HCT116 (cell line): ENCODE results near the gene NOL4L. TPM values are rescaled to one million over a fixed set of nuclear protein-coding genes. Genes with fewer than 3 reads are reported as not detected.

Experiments used
- ATAC-seq: fragments of 200-7000 bp; cut with Tn5 transposase; 2 replicates; pipeline ENCODE4 v1.9.1; 2020; ENCODE audit warnings: mild to moderate bottlenecking, moderate library complexity
- BruUV-seq: library from RNA; stranded (reverse); fragments of 400-500 nt; replicated peaks from 2 replicates; lab custom pipeline; 2021; lab: Mats Ljungman, UMichigan
- CTCF ChIA-PET: fragments of 300-600 bp; sonication (Branson Sonifier 250); formaldehyde crosslinking; loops from one replicate; lab custom pipeline; 2021; ENCODE audit warnings: antibody characterized with exemption; lab: Charles Lee
- POLR2A ChIA-PET: fragments of 300-600, 350-600 bp; sonication (Branson Sonifier 250); formaldehyde crosslinking; loops from one replicate; lab custom pipeline; 2021; ENCODE audit warnings: antibody characterized with exemption; lab: Charles Lee
- RAD21 ChIA-PET, 2 experiments: fragments of 300-600 bp; sonication (Branson Sonifier 250); formaldehyde crosslinking; loops; one replicate each; lab custom pipeline; 2023; ENCODE audit warnings: low total read pairs in 2 of 2; ENCODE audit not compliant: uncharacterized antibody in 2 of 2, unreplicated experiment in 2 of 2, low non-redundant PET in 1 of 2; lab: Charles Lee
- DNase-seq: peaks from one replicate; pipeline ENCODE4 v3.0.0-alpha.2; 2010; ENCODE audit warnings: low read depth, low spot score
- H2AFZ ChIP-seq: fragments of 200-600 bp; shearing (Covaris generic), sonication (generic); 2 replicates; pipeline ENCODE4 v1.6.1; 2017; ENCODE audit warnings: low read depth, mixed run types, mixed read lengths, antibody characterized with exemption, low read length; ENCODE audit not compliant: poor library complexity, severe bottlenecking
- H3K27ac ChIP-seq: 2 replicates; pipeline ENCODE4 v1.5.1; 2012; ENCODE audit warnings: low read depth, low read length
- H3K27me3 ChIP-seq: fragments of 200-600 bp; sonication (generic); 2 replicates; pipeline ENCODE4 v1.6.1; 2016; ENCODE audit warnings: mixed run types, low read length, mixed read lengths; ENCODE audit not compliant: insufficient read depth
- H3K36me3 ChIP-seq, 2 experiments: fragments of 200-500 bp in 1 of 2; fragments of 200-600 bp in 1 of 2; sonication (Bioruptor generic) in 1 of 2; sonication (generic) in 1 of 2; 2 replicates each; pipeline versions ENCODE4 v1.5.1 to v1.6.1; 2014 to 2016; ENCODE audit warnings: low read length in 2 of 2, inconsistent platforms in 1 of 2, mixed read lengths in 1 of 2, mixed run types in 1 of 2; ENCODE audit not compliant: insufficient read depth in 2 of 2, control insufficient read depth in 1 of 2
- H3K4me1 ChIP-seq, 2 experiments: fragments of 200-600 bp in 1 of 2; sonication (generic) in 1 of 2; 2 replicates each; pipeline versions ENCODE4 v1.5.1 to v1.6.1; 2012 to 2017; ENCODE audit warnings: low read length in 2 of 2, inconsistent platforms in 1 of 2, mild to moderate bottlenecking in 1 of 2, mixed read lengths in 1 of 2, mixed run types in 1 of 2, moderate library complexity in 1 of 2; ENCODE audit not compliant: insufficient read depth in 2 of 2, control insufficient read depth in 1 of 2
- H3K4me2 ChIP-seq: fragments of 200-600 bp; sonication (generic); 2 replicates; pipeline ENCODE4 v1.6.1; 2017; ENCODE audit warnings: mixed run types, low read length, mixed read lengths
- H3K4me3 ChIP-seq, 2 experiments: fragments of 200-600 bp in 1 of 2; sonication (generic) in 1 of 2; replicated peaks in 1 of 2; 2 replicates each; pipeline ENCODE4 v1.5.1; 2011 to 2016; ENCODE audit warnings: low read length in 2 of 2, control low read depth in 1 of 2, low read depth in 1 of 2, mild to moderate bottlenecking in 1 of 2, mixed read lengths in 1 of 2, mixed run types in 1 of 2
- H3K79me2 ChIP-seq: fragments of 200-600 bp; sonication (generic); 2 replicates; pipeline ENCODE4 v1.6.1; 2017; ENCODE audit warnings: mild to moderate bottlenecking, mixed run types, low read length, moderate library complexity, mixed read lengths; ENCODE audit not compliant: insufficient read depth
- H3K9ac ChIP-seq: fragments of 200-600 bp; sonication (generic); 2 replicates; pipeline ENCODE4 v1.6.1; 2016; ENCODE audit warnings: low read length, mixed read lengths
- H3K9me2 ChIP-seq: fragments of 200-600 bp; sonication (generic), shearing (Covaris generic); 2 replicates; pipeline ENCODE4 v1.6.1; 2017; ENCODE audit warnings: mixed run types, mild to moderate bottlenecking, moderate library complexity; ENCODE audit not compliant: insufficient read depth
- H3K9me3 ChIP-seq, 2 experiments: fragments of 200-500 bp in 1 of 2; fragments of 200-600 bp in 1 of 2; sonication (Bioruptor generic) in 1 of 2; sonication (generic) in 1 of 2; 2 replicates each; pipeline ENCODE4 v1.6.1; 2014 to 2017; ENCODE audit warnings: low read length in 2 of 2, mixed read lengths in 2 of 2, inconsistent platforms in 1 of 2, low read depth in 1 of 2, mild to moderate bottlenecking in 1 of 2, mixed run types in 1 of 2, moderate library complexity in 1 of 2; ENCODE audit not compliant: control insufficient read depth in 1 of 2, insufficient read depth in 1 of 2
- H4K20me1 ChIP-seq: fragments of 200-600 bp; sonication (generic), shearing (Covaris generic); 2 replicates; pipeline ENCODE4 v1.6.1; 2017; ENCODE audit warnings: mixed run types, mild to moderate bottlenecking, moderate library complexity; ENCODE audit not compliant: insufficient read depth
- ATF3 ChIP-seq: IDR thresholded peaks from 2 replicates; pipeline ENCODE4 v1.6.1; 2012
- CBX3 ChIP-seq: IDR thresholded peaks from 2 replicates; pipeline ENCODE4 v1.6.1; 2012; ENCODE audit warnings: low read depth
- EZH2 ChIP-seq: fragments of 200-600 bp; sonication (generic); IDR thresholded peaks from 2 replicates; pipeline ENCODE4 v1.6.1; 2017; ENCODE audit warnings: antibody characterized with exemption, mixed run types
- JUND ChIP-seq: IDR thresholded peaks from 2 replicates; pipeline ENCODE4 v1.6.1; 2012
- MAX ChIP-seq: IDR thresholded peaks from 2 replicates; pipeline ENCODE4 v1.6.1; 2012
- POLR2AphosphoS5 ChIP-seq: IDR thresholded peaks from 2 replicates; pipeline ENCODE4 v1.6.1; 2011; ENCODE audit warnings: mild to moderate bottlenecking, low read depth, low read length, moderate library complexity
- SIN3A ChIP-seq: IDR thresholded peaks from 2 replicates; pipeline ENCODE4 v1.6.1; 2012; ENCODE audit warnings: low read depth
- SP1 ChIP-seq: IDR thresholded peaks from 2 replicates; pipeline ENCODE4 v1.6.1; 2012; ENCODE audit warnings: low read depth
- SRF ChIP-seq: IDR thresholded peaks from 2 replicates; pipeline ENCODE4 v1.6.1; 2012; ENCODE audit warnings: low read depth
- TCF7L2 ChIP-seq: IDR thresholded peaks from 2 replicates; pipeline ENCODE4 v1.7.0; 2011; ENCODE audit warnings: borderline replicate concordance, inconsistent platforms; ENCODE audit not compliant: insufficient read depth, insufficient read length; ENCODE audit errors: extremely low read depth
- YY1 ChIP-seq: IDR thresholded peaks from 2 replicates; pipeline ENCODE4 v1.6.1; 2011; ENCODE audit warnings: low read length, low read depth, moderate library complexity, mild to moderate bottlenecking; ENCODE audit not compliant: insufficient replicate concordance; ENCODE audit errors: extremely low read depth
- ZFX ChIP-seq: fragments of 450-650 bp; IDR thresholded peaks from 2 replicates; pipeline ENCODE4 v1.6.1; 2017
- ZNF274 ChIP-seq: fragments of 200-500 bp; sonication (Bioruptor generic); IDR thresholded peaks from 2 replicates; pipeline ENCODE4 v1.6.1; 2014; ENCODE audit warnings: mild to moderate bottlenecking, low read depth, low read length, inconsistent platforms
- intact Hi-C: fragments of 100-400 bp; cut with micrococcal nuclease; formaldehyde crosslinking; loops from 2 replicates; pipeline ENCODE4 v1.10.0; 2022
- total RNA-seq: library from RNA; stranded (reverse); gene quantifications from one replicate; pipeline ENCODE4 v1.2.1, GENCODE V29; 2021; ENCODE audit not compliant: unreplicated experiment

The NOL4L gene
- total RNA-seq, 1 experiment from 2014 or later: 5.9 TPM

DNA sequence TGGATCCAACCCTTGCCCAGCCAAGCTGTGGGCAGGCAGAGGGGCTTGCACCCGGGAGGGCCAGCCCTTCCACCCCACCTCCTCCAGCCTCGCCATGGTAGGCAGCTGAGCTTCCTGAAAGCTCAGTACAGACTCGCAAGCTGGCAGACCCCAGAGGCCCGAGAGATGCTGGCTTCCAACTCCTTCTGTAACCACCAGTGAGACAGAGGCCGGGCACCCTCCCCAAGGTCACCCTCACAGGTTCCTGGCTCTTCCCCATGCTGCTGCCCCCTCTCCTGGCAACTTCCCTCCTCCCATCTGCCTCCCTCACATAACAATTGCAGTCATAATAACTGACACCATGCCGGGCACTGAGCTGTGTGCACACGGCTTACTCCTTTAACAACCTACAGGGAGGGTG lies 26.2 kb upstream of the NOL4L start:
- DNase-seq: no peak
- Histone ChIP-seq H3K36me3 (no peaks in the 10 kb centered on the region), H2AFZ (no peak overlapping the region), H3K4me2 (no peak overlapping the region), H3K27me3 (no peaks in the 10 kb centered on the region), H3K9me3 (no peaks in the 10 kb centered on the region), H3K27ac (no peak overlapping the region), H4K20me1 (no peaks in the 10 kb centered on the region), H3K9me2 (no peaks in the 10 kb centered on the region), H3K9ac (no peak overlapping the region), H3K79me2 (no peaks in the 10 kb centered on the region), H3K4me1 (no peaks in the 10 kb centered on the region), H3K4me3 (no peak overlapping the region)
- TF ChIP-seq TCF7L2: no peak
- TF ChIP-seq CBX3: no peak
- TF ChIP-seq YY1: no peak
- no peak for TF ChIP-seq POLR2AphosphoS5
- no peak for TF ChIP-seq ZFX
- TF ChIP-seq SIN3A: no peak
- no peak for TF ChIP-seq ATF3
- no peak for TF ChIP-seq MAX
- no peak for TF ChIP-seq JUND
- no peak for TF ChIP-seq SRF
- no peak for TF ChIP-seq EZH2
- no peak for TF ChIP-seq ZNF274
- TF ChIP-seq SP1: no peak
- ChIA-PET POLR2A (no interaction called here), CTCF (no interaction called here), RAD21 (no interaction called here)
- intact Hi-C loops: no loop called here
- no peak for ATAC-seq
- BruUV-seq: no TSS peak
